SW480 (cell line): Measurements from ENCODE around the gene DUSP7.

Experiments
- DNase-seq: peaks from one replicate; pipeline ENCODE4 v3.0.0-alpha.2; 2016; ENCODE audit warnings: low spot score

DUSP7 gene

GRCh38 chr3:52006017-52006819 lies 50.2 kb downstream of the DUSP7 start:
- no peak for DNase-seq

- DNase-seq: no peak
Measured at GRCh38 chr3:52005571-52005986, 50.8 kb downstream of the DUSP7 start.

GRCh38 chr3:52004906-52005395 lies 51.4 kb downstream of the DUSP7 start:
- DNase-seq: no peak

GRCh38 chr3:52004163-52004787 lies 52.1 kb downstream of the DUSP7 start:
- no peak for DNase-seq

- DNase-seq: no peak
Measured at GRCh38 chr3:52002748-52003147, 53.6 kb downstream of the DUSP7 start.

GRCh38 chr3:52001443-52001974 lies 54.9 kb downstream of the DUSP7 start:
- DNase-seq: peak; percentile 69

- DNase-seq: no peak
Measured at GRCh38 chr3:51999846-52000245, 56.5 kb downstream of the DUSP7 start.
